Central memory CD4-positive, alpha-beta T cell (primary cell): Measurements from ENCODE around the gene TC2N.
"Not testable (repeated sequence)": the region's sequence is repeated elsewhere in the genome, so short reads cannot be mapped to it uniquely, and the experiment has no call there.

Source experiments
- DNase-seq: peaks from one replicate; pipeline ENCODE4 v3.0.0; 2022

TC2N gene

GRCh38 chr14:91866511-91867295, 633 bp downstream of the TC2N start:
- no peak for DNase-seq

DNA sequence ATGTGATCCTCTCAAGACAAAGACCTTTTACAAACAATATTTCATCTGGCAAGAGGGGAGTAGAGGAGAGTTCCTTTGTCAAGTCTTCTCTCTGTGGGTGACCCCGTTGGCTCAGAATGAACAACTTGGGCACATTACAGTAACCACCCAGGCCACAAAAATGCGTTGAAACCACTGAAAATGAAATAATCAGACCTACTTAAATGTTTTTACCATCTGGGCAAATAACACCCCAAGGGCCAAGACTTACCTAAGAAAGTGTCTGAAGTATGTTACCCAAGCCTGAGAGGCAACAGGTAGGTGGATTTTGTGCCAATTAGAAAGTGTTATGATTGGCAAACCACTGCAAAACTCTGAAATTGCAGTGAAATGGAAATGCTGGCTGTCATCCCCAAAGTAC, 1.3 kb downstream of the TC2N start:
- no peak for DNase-seq

- no peak for DNase-seq
These were observed 4.9 kb downstream of the TC2N start for GRCh38 chr14:91862417-91862816.

DNA sequence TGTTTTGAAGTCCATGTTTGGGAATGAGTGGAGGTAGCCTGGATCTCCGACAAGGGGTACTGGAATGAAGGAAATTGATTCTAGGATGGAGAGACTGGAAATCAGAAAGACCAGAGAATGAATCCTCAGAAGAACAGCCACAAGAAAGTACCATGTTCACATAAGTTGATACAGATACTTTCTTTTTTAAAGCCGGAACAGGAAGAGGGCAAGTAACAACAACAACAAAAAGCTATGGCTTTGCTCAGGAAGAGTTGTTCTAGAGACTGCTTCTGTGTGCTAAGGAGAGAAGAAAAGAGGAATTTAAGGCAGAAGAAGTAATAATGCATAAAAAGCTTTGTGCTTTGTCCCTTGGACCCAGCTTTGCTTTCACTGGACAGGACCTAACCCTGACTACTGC, 6.2 kb downstream of the TC2N start:
- peak; percentile 33 for DNase-seq

DNA sequence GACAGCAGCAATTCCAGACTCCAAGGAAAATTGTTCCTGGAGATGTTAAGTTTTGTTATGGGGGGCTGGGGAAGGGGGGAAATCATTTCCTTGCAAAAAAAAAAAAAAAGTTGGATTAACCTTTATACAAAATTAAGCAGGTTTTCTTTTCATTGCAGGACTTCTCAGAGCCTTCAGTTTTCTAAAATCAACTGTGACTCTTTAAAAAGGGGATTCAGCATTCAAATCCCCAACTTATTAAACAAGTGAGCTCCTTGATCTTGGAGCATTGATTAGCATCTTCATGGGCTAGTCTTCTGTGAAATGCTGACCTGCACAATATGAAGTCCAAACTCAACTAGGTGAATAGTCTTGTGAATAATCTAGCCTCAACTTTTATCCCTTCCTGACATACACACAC, 7.1 kb downstream of the TC2N start:
- DNase-seq = no peak

DNA sequence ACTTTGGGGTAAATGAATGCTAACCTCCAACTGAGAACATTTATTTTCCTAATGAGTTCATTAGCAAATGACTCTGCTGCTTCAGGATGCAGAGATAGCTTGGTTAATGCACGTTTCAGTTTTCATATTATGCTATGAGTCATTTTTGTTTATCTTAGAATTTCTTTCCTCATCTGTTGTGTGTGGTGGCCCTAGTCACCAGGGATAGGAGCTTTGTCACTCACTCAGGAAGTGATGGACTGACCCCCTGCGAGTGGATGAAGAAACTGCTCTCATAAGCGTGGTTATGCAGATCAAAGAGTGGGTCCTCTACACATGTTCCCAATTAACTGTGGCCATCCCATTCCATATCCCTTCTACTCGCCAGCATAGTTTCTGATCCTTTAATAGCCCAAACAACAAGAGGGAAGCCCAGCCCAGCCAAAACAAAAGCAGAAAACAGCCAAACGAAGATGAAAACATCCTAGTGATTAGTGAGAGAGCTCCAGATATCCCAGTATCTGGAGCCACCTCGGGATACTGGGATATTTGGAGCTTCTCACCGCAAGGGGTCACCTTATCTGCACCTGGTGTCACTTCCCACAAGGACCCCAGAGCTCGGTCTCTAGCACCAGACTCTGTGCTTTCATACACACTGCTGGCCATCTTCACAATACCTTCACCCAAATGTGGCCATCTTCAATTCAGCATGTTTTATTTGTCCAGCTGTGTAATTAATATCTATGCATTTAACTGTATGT, 8.6 kb downstream of the TC2N start:
- no peak for DNase-seq

DNA sequence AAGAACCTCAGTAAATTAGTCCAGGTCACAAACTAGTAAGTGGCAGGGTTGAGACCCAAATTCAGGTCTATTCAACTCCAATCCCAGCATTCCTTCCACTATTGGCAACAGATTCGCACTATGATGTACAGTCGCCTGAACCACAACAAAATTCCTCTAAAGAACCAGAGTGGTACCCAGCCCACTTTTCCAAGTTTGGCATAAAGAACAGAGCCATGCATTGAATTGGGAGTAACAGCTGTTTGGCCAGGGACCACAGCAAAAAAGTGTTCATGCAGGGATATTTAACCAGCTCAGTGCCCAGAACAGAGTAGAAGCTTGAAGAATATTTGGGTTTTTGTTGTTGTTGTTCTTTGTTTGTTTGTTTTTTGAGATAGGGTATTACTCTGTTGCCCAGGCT, 9.7 kb downstream of the TC2N start:
- no peak for DNase-seq

GRCh38 chr14:91854327-91854934, 12.9 kb downstream of the TC2N start:
- DNase-seq = no peak

GRCh38 chr14:91851563-91851962, 15.8 kb downstream of the TC2N start:
- no peak for DNase-seq

DNA sequence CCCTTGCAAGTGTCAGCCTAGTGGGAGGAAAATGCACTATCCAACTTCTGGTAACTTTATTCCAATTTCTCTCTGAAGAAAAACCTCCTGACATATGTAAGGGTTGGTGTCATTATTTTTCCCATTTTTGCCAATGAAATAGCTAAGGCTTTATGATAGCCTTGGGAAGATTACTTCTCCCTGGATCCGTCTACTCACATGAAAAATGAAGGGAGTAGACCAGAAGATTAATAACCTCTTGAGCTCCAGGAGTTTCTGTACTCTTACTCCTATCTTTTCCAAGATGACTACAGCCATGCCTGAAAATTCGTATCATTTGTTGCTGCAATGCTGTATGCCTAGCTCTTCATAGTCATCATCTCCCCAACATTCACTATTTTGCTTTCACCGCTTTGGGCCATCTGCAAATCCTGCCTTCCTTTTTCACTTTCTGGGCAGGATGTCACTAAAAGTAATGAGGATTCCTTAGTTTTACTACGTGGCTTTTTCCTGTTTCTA, 18.8 kb downstream of the TC2N start:
- DNase-seq = no peak

DNA sequence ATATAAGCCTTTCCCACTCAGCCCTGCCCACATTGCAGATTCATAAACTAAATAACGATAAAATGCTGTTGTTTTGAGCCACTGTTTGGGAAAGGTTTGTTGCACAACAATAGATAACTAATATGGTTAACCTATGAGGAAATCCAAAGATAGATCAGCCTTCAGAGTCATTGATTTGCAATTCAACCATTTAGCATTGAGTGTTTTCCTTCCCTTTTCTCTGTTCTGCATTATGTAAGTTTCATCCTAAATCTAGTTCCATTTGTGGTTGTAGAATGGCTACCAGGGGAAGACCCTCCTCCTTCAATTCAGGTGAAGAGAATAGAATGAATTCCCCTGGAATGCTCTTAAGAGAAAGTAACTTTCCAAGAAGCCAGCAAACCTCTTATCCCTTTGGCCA, 19.6 kb downstream of the TC2N start:
- DNase-seq = no peak

GRCh38 chr14:91845652-91846051, 21.7 kb downstream of the TC2N start:
- DNase-seq = no peak

DNA sequence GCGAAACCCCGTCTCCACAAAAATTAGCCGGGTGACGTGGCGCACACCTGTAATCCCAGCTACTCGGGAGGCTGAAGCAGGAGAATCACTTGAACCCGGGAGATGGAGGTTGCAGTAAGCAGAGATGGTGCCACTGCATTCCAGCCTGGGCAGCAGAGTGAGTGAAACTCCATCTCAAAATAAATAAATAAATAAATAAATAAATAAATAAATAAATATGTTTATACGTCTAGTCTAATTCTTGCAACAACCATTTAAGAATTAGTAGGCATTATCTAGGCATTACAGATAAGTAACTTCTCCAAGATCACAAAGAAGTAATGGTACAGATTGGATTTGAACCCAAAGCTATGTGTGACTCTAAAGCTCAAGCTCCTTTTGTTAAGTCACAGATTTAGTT, 22.3 kb downstream of the TC2N start:
- not testable (repeated sequence) for DNase-seq

- DNase-seq = no peak
These were observed 23.3 kb downstream of the TC2N start for GRCh38 chr14:91844029-91844428.

- DNase-seq = no peak
These were observed 23.9 kb downstream of the TC2N start for GRCh38 chr14:91843437-91843836.

GRCh38 chr14:91841065-91841464, 26.3 kb downstream of the TC2N start:
- DNase-seq = no peak

- peak; percentile 27 for DNase-seq
These were observed 27.6 kb downstream of the TC2N start for GRCh38 chr14:91839749-91840148.

DNA sequence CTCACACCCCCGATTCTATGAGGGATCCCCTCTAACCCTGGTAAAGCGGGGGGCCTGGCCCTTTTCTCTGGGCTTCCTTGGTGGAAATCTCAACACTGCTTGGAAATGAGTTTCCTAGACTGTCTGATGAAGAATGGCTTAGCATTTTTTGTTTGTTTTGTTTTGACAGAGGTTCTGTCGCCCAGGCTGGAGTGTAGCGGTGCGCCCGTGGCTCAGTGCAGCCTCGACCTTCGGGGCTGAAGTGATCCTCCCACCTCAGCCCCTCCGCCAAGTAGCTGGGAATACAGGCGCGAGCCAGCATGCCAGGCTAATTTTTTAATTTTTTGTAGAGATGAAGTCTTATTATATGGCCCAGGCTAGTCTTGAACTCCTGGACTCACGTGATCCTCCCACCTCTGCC, 30.3 kb downstream of the TC2N start:
- DNase-seq = no peak

DNA sequence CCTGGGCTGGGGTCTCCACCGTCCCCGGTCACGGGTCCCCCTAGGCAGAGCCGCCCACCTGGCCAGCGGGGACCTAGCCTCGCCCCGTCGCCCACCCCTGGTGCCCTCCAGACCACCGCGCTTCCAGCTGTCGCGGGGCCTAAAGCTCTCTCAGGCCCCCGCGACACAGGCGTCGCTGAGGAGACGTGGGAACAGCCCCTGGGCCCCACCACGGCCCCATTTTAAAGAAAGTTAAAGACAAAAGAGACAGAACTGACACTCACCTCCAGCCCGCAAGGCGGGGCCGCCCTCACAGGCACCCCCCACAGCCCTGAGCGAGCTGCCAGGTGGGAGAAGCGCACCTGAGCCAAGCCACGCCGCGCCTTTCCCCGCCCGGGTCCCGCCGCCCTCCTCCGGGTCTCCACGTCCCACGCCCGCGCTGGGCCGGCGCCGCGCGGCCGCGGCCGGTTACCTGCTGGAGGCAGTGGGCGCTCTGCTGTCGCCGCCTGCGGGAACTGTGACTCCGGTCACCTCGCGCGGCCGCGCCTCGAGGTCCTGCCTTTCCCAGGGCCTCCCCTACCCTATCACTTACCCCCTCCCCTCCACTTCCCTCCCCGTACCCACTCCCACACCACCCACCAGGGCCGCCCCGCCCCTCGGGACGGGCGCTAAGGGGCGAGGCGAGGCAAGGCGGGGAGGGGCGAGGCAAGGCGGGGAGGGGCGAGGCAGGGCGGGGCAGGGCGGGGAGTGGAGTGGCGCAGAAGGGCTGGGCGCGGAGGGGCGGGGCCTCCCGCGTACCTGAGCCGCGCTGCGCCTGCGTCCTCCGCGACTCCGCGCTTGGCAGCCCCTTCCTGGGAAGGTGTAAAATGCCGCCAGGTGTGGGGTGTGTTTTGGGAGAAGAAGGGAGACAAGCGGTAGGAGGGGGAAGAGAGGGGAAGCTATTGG, 31.2 kb downstream of the TC2N start:
- peak; percentile 76 for DNase-seq

GRCh38 chr14:91835197-91835919, 32.0 kb downstream of the TC2N start:
- peak; percentile 50 for DNase-seq

DNA sequence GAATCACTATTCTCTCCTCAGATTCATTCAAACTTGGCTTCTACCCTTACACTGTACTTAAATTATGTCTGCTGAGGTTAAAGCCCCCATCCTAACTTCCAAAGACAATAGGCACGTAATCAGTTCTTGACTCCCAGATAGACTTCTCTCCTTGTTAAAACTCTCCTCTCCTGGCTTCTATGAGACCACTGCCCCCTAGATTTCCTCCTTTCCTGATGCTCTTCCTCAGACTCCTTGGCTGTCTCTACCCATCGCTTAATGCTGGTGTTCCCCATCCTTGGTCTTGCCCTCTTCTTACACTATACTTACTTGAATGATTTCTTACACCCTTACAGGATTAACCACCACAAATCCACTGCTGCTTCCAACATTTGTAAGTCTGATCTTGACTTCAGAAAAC, 32.8 kb downstream of the TC2N start:
- DNase-seq = no peak

DNA sequence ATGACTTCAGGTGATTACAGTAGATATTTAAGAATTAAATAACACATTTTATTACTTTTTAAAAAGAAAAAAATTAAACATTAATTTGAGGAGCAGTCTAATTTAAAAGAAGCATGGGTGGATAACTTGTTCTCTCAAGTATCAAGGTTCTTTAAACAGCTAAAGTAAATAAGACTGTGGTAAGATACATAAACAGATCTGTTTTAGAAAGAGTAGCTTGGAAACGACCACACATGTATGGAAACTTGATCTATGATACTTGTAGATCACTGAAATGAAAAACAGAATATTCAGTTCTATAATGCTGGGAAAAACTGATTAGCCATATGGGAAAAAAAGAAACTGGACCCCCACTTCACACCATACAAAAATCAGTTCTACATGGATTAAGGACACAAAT, 36.0 kb downstream of the TC2N start:
- no peak for DNase-seq
